ENCODE results near the gene RAI1.
"Not testable (repeated sequence)": the region's sequence is repeated elsewhere in the genome, so short reads cannot be mapped to it uniquely, and the experiment has no call there.

RAI1 gene

DNA sequence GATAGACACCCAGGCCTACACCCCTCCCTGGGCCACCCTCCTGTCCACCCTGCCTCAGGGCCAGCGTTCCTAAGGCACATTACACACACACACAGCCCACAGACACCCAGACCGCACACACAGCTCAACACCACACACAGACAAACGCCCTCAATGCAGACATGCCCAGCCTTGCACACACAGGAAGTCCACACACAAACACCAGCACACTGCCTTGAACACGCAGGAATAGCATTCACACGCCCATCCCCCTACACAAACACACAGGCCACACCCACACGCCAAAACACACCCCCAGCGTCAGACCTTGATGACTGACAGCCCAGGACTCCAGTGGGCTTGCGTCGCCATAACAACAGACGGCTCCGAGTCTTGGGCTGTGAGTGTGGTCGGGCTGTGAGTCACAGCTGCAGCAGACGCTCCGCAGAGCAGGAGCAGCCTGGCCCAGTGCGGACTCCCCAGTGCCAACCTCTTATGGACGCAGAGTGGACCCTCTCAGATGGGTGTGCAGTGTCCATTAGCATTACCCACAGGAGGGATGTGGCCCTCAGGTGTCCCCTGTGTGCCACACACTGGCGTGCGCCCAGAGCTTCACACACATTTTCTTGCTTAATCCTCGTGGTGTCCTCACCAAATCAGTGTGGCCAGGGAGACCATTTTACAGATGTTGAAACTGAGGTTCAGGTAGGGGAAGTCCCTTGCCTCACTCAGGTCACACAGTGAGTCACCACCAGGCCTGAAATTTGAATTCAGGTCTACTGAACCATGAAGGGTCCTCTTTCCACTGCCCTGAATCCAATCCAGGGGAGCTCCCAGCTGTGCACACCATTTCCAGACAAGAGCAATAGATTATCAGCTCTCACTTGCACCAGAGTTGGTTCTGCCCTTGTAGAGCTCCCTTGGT, 17.8 kb upstream of the RAI1 start:
- no peak for FAIRE-seq

DNA sequence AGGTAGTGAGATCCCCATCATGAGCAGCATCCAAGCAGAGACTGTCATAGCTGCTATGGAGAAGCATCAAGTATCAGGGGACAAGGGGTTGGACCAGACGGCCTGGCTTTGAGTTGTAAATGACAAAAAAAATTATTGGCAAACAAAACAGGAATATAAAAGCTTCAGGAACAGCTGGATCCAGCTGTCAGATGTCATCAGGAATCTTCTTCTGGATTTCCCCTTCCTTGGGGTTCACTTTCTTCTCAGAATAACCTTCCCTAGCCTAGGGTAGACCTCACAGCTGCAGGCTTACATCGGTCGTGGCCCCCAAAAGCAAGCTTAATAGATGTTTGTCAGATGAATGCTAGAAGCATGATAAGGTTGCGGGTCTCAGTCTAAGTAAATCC, 17.2 kb upstream of the RAI1 start:
- no peak for FAIRE-seq

DNA sequence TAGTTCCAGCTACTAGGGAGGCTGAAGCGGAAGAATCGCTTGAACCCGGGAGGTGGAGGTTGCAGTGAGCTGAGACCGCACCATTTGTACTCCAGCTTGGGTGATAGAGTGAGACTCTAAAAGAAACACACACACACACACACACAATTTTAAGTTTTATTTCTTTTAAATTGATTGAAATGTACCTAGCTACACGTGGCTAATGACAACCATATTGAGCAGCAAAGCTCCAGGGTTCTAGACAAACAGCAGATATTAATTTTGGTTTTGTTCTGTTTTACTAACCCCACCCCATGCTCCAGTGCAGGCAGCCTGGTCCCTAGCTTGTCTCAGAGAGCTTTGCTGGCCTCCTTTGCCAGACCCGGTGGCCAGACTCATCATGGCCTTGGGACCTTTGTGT, 16.0 kb upstream of the RAI1 start:
- no peak for FAIRE-seq

DNA sequence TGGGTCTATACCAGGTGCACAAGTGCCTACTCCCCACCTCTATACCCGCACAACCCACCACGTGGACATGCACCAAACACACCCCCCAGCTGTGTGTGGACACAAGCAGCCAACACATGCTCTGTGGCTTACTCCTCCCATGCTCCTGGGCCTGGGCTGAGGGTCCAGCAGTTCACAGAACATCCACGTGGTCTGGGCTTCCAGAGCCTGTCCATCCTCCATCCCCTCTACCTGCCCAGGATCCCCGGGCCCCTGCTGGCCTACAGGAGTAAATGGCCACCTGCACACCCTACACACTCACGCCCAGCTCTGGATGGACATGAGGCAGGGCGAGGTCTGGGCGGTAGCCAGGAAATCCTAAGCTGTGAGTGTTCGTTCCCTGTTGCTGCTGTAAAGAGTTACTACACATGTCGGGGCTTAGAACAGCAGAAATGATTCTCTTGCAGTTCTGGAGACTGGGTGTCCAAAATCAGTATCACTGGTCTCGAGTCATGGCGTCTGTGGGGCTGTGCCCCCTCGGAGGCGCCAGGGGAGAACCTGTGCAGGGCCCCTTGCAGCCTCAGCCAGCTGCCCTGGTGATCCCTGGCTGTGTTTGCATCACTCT, 15.0 kb upstream of the RAI1 start:
- FAIRE-seq: no peak

DNA sequence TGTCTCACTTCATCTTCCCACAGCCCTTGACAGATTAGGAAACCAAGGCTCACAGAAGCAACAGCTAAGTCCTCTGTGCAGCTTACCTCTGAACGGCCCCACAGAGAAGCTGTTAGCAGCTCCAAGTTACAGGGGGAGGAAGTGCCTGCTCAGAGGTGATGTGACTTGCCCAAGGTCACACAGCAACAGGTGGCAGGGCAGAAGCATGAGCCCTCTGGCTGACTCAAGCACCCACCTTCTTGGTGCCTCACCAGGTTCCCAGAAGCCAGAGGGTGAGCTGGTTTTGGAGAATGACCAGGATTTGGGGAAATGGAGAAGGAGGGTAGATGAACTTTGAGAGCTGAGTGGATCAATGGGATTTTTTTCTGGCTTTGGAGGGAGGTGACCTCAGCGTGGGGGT, 14.0 kb upstream of the RAI1 start:
- FAIRE-seq: no peak

DNA sequence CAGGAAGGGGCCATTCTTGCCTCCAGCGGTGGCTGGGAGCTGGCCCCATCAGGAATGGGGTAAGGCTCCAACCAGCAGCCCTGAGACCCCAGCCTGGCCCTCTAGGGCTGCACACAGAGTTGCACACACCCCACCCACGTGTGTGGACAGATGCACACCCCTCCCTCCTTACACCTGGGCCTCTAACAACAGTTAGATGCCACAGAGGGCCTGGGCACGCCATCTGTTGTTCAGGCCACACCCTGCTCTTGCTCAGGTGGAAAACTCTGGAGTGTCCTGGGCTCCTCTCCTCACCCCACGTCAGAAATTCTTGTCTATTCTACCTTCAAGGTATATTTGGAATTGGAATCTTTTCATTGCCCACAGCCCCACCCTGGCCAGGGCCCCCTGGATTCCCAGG, 13.3 kb upstream of the RAI1 start:
- FAIRE-seq: no peak

DNA sequence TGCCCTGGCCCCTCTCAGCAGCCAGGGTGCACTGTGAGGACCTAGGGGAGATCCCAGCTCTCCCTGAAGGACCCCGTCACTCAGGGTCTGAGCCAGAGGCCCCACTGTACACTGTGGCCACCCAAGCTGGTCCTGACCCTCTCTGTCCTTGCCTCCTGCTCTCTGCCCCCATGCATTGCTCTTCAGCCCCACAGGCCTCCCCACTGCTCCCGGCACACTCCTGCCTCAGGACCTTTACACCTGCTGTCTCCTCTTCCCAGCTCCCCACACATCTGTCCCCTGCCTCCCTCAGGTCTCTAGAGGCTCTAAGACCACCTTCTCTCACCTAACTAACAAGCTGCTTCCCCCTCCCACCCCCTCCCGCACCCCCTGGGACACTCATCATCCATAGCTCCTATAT, 12.9 kb upstream of the RAI1 start:
- no peak for FAIRE-seq

DNA sequence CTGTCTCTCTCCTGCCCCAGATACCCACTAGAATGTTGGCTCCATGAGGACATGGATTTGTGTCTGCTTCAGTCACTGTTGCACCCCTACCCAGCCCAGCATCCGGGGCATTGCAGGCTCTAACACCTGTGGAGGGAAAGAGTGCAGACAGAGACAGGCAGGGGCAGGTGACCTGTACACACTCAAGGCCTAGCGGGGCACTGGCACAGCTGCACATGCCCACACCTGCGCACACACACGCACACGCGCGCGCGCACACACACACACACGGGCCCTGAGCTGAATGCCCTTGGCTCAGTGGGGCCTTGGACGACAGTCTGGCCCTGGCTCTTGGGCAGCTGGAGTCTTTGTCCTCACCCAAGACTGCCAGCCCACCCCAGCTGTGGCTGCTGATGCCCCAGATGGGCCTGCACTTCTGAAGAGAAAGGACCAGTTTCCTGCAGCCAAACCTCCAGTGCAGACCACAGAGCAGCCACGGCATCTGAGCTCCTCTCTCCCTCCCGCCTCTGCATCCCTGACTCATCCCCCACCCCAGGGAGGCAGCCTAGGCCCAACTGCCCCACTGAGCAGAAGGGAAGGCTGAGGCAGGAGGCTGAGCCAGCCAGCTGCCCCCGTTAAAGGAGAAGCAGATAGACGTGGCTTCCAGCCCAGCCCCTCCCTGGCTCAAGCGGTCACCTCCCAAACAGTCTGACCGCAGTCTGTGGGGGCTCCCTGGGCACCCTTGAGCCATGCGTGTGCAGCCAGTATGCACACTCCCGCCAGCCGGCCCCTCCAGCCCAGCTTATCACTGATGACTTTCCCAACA, 12.3 kb upstream of the RAI1 start:
- no peak for FAIRE-seq

DNA sequence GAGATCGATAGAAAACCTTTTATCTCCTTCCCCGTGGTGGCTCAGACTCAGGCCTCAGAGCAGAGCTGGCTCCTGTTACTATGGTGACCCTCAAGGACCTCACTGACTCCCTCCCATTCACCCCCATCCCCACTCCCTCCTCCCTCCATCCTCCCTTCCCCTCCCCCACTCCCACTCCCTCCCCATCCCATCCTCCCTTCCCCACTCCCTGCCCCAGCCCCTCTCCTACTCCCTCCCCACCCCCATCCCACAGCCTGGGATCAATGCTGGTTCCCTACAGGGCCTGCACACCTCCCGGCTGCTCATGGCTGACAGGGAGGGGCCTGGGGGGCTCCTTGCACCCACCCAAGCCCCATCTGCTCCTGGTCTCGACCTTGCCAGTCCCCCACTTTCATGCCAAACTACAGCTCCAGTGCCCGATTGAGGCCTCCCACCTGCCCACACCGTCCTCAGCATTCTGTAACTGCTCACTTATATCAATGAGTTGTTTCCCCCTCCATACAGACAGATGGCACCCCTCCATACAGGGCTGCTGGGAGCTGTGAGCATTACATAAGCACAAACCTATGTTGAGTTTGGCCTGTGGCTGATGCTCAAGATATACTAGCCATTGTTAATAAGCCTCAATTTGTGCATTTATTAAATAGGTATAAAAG, 11.6 kb upstream of the RAI1 start:
- no peak for FAIRE-seq

DNA sequence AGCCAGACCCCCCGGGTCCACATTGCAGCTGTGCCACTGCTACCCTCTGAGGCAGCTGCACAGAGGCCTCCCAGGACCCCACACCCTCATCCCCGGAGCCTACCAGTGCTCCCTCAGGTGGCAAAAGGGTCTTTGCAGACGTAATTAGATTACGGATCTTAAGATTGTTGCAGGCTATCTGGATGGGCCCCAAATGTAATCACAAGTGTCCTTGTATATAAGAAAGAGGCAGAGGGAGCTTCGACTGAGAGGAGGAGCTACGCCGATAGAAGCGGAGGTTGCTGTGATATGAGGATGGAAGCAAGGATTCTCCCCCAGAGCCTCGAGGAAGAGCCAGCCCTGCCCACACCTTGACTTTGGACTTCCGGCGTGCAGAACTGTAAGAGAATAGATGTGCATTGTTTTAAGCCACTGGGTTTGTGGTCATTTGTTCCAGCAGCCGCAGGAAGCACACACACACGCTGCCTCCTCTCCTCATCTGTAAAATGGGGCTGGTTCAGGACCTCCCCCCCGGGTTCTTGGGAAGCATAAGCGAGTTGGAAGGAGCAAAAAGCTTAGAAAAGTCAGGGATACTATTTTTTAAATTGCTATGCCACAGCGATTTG, 10.5 kb upstream of the RAI1 start:
- no peak for FAIRE-seq

DNA sequence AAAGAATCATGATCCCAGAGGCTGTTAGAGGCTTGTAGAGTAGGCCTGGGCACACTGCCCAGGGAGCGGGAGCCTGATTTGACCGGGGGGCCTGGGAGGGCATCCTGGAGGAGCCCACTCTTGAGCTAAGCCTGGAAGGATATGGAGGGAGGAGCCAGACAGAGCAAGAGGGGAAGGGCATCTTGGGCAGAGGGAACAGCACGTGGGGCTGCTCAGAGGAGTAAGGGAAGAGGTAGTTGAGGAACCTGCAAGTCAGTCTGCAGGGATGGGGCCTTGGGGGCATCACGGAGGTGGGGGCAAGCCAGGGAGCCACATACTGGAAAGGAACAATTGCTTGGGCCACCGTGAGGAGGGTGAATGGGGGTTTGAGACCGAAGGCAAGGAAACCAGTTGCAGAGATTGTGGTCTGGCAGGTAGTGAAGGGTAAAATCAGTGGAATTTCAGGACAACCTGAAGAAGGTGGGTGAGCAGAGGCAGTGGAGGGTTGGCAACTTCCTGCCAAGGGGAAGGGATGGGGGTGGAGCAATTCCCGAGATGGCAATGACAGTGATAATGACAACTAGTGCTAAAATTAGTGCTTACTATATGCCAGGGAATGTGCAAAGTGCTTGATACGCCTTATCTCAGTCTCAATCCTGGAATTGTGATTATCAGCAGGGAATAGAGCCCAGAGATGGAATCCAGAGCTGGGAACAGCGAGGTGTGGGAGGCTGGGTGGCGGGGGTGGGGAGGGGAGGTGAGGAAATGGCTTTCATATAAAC, 9.7 kb upstream of the RAI1 start:
- no peak for FAIRE-seq

DNA sequence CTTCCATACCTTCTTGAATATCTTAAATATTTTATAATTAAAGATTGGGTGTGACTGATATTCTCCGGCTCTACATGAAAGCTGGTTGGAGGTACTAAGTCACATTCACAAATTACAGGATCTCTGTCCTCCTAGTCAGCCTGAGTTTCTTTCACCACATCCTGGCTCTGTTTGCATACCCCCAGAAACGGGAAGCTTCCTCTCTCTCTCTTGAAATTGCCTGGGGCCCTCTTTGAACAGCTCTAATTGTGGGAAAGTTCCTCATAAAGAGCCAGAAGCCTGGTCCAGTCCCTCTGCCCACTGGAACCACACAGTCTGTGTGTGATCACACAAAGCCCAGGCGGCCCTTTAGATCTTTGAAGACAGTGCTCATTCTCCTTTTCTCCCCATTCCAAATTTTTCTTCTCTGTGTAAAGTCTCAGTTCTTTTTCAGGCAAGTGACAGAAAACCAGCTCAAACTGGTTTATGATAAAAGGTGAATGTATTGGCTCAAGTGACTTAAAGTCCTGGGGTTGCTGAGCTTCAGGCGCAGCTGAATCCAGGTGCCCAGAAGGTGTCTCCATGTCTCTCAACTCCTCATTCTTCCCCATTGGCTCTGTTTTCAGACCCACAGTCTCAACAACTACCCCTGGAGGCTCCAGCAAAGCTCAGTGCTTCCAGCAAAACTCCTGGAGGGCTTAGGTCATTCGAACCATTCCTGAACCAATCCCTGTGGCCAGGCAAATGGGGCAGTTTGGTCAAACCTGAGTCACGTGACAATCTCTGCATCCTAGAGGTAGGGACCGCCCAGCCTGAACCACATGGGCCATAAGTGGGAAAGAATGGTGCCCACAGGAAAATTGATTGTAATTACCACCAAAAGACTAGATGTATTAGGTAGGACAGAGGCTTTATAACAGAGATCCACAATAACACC, 8.5 kb upstream of the RAI1 start:
- no peak for FAIRE-seq

DNA sequence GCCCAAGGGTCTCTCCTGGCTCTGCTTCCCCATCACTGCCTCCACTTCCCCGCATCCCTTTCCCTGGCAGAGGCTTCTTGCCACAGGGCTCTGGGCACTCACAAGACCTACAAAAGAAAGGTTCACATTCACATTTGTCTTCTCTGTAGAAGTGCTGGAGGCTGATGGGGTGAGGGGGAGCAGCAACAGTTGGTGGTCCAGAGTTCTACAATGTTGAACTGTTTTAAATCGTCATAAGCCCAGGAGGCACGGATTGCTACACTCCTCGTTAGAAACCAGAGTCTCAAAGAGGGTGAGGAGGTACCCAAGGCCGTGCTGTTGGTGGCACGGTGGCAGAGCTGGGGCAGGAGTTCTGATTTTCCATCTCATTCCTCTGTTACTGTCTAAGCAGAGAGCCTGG, 5.8 kb upstream of the RAI1 start:
- FAIRE-seq: no peak

DNA sequence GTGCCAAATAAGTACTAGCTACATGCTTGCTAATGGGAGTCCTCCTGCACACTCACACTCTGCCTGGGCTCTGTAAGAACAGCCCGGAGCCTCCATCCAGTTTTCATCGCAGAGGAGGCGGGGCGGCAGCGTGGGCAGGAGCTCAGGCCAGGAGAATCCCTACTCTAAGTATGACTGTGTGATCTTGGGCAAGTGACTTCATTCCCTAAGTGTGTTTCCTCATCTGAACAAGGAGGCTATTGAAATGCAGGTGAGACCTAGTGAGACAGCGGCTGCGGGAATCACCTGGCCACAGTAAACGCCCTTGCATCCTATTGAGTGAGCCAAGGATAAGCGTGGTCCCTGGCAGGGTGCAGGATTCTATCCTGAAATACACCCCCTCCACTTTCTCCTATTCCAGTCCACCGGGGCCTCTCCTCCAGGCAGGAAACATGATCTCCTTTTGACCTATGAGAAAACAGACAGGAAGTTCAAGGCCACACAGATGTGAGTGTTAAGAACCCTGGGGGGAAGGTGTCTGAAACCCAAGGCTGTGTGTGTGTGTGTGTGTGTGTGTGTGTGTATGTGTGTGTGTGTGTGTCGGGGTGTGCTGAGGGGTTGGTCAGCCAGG, 5.2 kb upstream of the RAI1 start:
- no peak for FAIRE-seq

DNA sequence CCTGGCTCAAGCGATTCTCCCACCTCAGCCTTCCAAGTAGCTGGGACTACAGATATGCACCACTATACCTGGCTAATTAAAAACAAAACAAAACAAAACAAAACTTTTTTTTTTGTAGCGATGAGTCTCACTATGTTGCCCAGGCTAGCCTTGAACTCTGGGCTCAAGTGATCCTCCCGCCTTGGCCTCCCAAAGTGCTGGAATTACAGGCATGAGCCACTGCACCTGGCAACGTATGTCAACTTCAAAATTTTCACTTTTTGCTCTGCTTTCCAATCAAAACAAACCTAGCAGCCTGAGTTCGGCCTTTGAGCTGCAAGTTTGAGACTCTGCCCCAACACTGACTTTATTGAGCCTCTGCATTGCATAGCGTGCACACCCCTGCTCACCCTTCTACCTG, 4.5 kb upstream of the RAI1 start:
- FAIRE-seq: no peak

DNA sequence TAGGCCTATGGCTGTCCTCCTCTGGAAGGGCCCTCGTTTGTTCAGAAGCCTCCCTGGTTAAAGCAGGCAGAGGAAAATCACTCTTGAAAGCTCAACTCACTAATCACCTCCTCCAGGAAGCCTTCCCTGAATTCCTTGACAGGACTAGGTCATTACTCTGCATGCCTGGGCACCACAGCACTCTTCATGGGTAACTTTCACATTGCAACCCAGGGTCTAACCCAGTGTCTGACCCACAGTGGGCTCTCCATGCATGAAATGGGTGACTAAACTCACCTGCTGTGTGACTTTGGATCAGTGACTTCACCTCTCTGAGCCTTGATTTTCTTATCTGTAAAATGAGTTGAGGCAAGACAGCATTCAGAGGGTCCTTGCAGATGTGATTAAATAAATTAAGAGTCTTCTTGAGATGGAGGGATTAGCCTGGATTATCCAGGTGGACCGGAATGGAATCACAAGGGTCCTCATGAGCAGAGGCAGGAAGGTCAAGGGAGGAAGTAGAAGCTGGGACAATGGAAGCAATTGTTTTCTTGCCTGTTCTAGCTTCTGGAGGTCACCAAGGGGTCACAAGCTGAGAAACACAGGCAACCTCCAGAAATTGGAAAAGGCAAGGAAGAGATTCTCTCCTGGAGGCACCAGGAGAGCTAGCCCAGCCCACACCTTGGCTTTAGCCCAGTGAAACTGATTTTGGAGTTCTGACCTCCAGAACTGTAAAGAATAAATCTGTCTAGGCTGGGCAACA, 3.8 kb upstream of the RAI1 start:
- FAIRE-seq: no peak

DNA sequence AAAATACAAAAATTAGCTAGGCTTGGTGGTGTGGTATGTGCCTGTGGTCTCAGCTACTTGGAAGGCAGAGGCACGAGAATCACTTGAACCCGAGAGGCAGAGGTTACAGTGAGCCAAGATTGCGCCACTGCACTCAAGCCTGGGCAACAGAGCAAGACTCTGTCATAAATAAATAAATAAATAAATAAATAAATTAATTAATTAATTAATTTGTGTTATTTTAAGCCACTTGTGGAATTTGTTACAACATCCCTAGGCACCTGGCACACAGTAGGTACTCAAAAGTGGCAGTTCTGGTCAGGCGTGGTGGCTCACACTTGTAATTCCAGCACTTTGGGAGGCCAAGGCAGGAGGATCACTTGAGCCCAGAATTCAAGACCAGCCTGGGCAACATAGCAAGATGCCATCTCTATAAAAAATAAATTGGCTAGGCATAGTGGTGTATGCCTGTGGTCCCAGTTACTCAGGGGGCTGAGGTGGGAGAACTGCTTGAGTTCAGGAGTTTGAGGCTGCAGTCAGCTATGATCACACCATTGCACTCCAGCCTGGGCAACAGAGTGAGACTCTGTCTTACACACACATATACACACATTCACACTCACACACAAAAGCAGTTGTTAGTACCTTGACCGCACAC, 3.1 kb upstream of the RAI1 start:
- FAIRE-seq: not testable (repeated sequence)

DNA sequence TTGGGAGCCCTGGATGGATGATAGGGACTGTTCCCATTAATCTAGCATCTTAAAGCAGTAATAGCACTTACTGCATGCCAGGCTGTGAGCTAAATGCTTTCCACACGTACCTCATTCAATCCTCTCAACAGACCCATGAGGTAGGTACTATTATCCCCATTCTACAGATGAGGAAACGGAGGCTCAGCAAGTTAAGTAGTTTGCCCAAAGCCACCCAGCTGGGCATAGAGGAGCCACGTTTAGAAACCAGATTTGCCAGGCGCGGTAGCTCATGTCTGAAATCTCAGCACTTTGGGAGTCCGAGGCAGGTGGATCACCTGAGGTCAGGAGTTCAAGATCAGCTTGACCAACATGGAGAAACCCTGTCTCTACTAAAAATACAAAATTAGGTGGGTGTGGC, 2.0 kb upstream of the RAI1 start:
- FAIRE-seq: no peak

DNA sequence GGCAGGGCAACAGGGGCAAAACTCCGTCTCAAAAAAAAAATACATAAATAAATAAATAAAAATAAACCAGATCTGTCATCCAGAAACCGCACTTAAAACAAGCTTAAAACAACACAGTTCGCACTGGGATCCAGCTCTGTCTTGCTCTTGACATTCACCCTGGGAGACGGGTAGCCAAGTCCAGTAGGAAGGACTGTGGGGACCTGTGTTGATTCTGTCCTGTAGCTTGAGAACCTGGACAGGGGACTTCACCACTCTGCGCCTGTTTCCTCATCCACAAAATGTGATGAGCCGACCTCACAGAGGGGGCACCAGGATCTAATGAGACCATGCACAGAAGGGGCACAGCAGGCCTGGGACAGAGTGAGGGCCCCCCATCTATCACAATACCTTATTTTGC, 1.5 kb upstream of the RAI1 start:
- no peak for FAIRE-seq

Measured in TTC549 (cell line).